DLD1 (cell line): ENCODE data around the gene INSYN1.

Source experiments
- in situ Hi-C: cut with HindIII; loops from 2 replicates; pipeline ENCODE4 v1.10.0; 2017; ENCODE audit warnings: low sequenced_read_pairs

Gene INSYN1

DNA sequence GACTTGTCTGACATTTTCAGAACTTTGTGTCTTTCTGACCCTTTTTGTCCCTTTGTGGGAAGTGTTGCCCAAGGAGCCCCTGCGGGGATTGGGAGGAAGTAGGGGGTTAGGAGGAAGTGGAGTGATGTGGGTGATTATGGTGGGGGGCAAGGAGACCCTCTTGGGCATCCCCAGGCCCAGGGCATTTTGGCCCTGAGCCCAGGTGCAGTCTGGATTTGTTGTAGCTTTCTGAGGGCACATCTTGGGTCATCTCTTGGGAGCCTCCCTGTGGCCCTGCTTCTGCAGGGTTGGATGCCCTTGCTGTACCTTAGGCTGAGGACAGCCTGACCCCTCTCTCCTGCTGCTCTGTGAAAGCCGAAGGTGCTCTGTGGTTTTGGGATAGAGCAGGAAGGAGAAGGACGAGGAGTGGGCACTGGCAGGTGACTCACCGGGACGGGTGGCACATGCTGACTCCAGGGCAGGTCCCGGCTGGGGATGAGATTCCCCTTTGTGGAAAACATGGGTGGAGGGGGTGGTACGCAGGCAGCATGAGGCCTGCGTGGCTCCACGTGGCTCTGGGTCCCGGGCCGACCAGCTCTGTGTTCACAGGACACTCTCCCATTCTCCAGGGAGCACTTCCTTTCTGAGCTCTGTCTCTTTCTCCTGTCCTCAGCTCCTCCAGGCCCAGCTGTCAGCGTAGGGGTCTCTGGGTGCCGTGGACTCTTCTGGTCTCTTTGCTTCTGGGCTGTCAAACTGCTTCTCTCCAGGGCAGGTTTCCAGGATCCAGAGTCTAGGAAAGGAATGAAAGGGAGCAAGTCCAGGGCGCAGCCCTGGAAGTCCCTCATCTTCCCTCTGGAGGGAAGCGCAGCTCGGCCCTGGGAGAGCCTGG is 57.1 kb downstream of the INSYN1 start:
- in situ Hi-C loops = no loop called here

DNA sequence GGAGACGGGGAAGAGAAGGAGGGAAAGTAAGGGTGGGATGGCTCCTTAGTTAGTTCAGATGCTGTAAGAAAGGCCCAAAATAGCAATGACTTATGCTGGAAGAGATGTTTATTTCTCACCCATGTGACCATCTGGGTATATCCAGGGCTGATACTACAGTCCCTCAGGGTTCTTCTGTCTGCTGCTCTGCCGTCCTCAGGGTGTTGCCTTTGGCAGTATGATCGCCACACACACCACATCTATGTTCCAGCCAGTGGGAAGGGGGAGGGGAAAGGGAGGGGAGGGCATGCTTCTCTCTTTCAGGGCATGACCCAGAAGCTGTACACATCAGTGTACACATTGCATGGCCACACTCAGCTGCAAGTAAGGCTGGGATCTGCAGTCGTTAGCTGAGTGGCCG is 58.7 kb downstream of the INSYN1 start:
- in situ Hi-C loops = no loop called here

DNA sequence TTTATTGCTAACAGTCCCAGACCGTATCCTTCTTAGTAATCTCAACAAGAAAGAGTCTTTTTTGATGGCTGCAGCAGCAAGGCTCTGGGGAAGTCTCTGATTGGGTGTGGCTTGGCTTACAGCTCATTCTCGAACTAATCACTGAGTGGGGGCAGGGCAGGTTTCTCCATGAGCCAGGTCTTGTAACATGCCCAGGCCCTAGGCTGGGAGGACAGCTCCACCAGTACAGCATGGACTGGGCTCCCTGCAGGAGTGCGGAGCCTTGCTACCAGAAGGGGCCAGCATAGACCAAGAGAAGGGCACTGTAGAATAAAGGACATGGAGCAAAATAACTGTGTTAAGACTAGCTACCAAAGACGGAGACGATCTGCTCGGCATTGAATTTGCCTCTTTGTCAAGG is 61.8 kb downstream of the INSYN1 start:
- in situ Hi-C loops = no loop called here

DNA sequence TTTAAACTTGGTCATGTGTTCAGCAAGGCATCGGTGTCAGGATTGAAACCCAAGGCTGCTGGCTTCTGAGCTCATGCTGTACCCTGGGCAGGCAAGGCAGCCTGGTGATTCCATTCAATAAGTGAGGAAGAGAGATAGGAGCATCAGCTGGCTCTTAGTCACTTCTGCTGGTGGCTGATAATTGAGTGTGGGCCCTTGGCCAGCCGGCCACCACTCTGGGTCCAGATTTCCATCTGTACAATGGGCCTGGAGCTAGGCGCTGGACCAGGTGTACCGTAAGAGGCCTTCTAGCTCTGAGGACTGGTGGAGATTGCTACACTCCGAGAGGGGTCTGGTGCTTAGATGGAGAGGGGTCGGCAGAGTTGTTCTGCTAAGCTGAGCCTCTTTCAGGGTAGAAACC is 64.7 kb downstream of the INSYN1 start:
- in situ Hi-C loops = loop anchor here (10.0 kb wide), 1 partner anchor 164 kb away; no protein-coding TSS in a partner anchor

DNA sequence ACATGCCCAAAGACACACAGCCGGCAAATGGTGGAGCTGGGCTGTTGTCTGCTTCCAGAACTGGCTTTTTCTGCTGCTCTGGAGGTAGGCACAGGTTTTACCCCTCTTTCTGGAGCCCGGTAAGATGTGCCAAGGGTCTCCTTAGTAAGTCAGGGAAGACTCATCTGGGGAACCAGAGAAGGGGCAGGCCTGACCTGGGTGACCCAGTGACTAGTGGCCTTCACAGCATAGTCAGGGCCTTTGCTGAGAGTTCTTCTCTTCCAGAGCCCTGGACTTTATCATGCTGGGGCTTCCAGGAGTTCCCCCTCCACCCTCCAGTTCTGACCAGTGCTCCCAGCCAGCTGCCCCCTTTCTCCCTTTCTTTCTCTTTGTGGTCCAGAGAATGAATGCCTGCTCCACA is 65.8 kb downstream of the INSYN1 start:
- in situ Hi-C loops = loop anchor here (10.0 kb wide), 1 partner anchor 163 kb away; no protein-coding TSS in a partner anchor

DNA sequence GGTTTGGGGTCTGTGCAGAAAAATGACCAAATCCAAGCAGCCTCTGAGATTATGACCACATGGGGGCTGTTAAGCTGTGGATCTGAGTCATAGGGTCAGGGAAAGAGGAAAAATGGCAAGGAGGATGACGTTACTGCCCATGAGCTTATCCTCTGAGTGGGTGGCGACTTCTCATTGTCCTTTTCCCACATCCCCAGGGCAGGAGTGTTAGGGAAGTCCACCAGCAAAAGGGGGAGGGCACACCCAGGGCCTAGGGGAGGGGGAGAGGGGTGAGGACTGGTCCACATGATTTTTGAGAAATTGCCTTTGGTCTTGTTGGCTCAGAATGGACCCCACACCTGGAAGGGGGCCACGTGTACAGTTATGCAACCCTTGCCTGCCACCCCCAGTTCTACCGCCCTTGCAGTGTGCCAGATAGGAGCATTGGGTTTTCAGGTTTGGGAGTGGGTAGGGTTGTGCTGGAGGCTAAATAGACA is 66.3 kb downstream of the INSYN1 start:
- in situ Hi-C loops = loop anchor here (10.0 kb wide), 1 partner anchor 162 kb away; no protein-coding TSS in a partner anchor

DNA sequence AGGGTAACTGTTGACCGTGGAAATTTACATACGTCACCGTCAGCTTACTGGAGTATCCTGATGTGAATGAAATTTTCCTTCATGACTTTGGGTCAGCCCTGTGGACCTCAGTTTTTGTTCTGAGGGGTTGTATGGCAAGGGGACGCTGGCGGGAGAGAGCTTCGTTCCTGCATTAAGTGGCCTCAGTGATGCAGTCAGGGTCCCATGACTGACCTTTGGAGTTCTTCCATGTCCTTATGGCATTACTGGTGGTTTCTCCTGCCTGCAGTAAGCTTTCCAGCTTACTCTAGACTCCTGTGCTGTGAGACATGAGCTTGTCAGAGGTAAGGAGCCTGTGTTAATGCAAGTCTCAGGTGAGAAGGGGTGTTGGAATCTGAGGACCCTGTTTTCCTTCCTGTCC is 67.2 kb downstream of the INSYN1 start:
- in situ Hi-C loops = loop anchor here (10.0 kb wide), 1 partner anchor 161 kb away; no protein-coding TSS in a partner anchor
